Measurements from ENCODE around the gene SEPTIN6.

DNA sequence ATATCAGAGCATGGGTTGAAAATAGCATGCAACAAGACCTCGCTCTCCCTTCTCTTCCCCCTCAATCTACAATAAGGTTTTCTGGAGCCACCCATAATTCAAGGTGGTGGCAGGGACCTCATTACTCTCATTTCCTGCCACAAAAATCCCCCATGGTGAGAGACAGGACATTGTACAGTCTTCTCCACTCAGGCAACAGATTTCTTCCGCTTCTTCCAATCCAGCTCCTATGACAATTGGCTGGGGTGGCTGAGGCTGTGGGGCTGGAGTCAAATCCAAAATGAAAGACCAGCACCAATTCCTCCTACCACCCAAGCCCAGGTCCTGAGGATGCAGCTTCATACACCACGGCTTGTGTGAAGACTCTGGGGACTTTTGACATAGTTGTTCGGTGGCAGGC is 46.5 kb downstream of the SEPTIN6 start:
- TF ChIP-seq, protein P1, sequence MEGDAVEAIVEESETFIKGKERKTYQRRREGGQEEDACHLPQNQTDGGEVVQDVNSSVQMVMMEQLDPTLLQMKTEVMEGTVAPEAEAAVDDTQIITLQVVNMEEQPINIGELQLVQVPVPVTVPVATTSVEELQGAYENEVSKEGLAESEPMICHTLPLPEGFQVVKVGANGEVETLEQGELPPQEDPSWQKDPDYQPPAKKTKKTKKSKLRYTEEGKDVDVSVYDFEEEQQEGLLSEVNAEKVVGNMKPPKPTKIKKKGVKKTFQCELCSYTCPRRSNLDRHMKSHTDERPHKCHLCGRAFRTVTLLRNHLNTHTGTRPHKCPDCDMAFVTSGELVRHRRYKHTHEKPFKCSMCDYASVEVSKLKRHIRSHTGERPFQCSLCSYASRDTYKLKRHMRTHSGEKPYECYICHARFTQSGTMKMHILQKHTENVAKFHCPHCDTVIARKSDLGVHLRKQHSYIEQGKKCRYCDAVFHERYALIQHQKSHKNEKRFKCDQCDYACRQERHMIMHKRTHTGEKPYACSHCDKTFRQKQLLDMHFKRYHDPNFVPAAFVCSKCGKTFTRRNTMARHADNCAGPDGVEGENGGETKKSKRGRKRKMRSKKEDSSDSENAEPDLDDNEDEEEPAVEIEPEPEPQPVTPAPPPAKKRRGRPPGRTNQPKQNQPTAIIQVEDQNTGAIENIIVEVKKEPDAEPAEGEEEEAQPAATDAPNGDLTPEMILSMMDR (IDR thresholded peaks at IDR 0.05), result no peak
- TF ChIP-seq, protein P2, sequence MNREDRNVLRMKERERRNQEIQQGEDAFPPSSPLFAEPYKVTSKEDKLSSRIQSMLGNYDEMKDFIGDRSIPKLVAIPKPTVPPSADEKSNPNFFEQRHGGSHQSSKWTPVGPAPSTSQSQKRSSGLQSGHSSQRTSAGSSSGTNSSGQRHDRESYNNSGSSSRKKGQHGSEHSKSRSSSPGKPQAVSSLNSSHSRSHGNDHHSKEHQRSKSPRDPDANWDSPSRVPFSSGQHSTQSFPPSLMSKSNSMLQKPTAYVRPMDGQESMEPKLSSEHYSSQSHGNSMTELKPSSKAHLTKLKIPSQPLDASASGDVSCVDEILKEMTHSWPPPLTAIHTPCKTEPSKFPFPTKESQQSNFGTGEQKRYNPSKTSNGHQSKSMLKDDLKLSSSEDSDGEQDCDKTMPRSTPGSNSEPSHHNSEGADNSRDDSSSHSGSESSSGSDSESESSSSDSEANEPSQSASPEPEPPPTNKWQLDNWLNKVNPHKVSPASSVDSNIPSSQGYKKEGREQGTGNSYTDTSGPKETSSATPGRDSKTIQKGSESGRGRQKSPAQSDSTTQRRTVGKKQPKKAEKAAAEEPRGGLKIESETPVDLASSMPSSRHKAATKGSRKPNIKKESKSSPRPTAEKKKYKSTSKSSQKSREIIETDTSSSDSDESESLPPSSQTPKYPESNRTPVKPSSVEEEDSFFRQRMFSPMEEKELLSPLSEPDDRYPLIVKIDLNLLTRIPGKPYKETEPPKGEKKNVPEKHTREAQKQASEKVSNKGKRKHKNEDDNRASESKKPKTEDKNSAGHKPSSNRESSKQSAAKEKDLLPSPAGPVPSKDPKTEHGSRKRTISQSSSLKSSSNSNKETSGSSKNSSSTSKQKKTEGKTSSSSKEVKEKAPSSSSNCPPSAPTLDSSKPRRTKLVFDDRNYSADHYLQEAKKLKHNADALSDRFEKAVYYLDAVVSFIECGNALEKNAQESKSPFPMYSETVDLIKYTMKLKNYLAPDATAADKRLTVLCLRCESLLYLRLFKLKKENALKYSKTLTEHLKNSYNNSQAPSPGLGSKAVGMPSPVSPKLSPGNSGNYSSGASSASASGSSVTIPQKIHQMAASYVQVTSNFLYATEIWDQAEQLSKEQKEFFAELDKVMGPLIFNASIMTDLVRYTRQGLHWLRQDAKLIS (CRISPR knock-in tag; IDR thresholded peaks at IDR 0.05; ENCODE audit: borderline replicate concordance), result no peak
- TF ChIP-seq ETV6 (CRISPR knock-in tag; IDR thresholded peaks at IDR 0.05) (no peak), NR1H2 (CRISPR knock-in tag; IDR thresholded peaks at IDR 0.05) (no peak), FOXK1 (CRISPR knock-in tag; IDR thresholded peaks at IDR 0.05) (no peak)
